Activated T-cell treated with anti-CD3 and anti-CD28 coated beads, Interleukin-2, amount 50 U/mL, for 1 hour (primary cell): ENCODE data around the gene DHPS.
"Not testable (repeated sequence)": the region's sequence is repeated elsewhere in the genome, so short reads cannot be mapped to it uniquely, and the experiment has no call there.

Experiments used
- DNase-seq: peaks from one replicate; pipeline ENCODE4 v3.0.0-alpha.2; 2020

Gene DHPS

DNA sequence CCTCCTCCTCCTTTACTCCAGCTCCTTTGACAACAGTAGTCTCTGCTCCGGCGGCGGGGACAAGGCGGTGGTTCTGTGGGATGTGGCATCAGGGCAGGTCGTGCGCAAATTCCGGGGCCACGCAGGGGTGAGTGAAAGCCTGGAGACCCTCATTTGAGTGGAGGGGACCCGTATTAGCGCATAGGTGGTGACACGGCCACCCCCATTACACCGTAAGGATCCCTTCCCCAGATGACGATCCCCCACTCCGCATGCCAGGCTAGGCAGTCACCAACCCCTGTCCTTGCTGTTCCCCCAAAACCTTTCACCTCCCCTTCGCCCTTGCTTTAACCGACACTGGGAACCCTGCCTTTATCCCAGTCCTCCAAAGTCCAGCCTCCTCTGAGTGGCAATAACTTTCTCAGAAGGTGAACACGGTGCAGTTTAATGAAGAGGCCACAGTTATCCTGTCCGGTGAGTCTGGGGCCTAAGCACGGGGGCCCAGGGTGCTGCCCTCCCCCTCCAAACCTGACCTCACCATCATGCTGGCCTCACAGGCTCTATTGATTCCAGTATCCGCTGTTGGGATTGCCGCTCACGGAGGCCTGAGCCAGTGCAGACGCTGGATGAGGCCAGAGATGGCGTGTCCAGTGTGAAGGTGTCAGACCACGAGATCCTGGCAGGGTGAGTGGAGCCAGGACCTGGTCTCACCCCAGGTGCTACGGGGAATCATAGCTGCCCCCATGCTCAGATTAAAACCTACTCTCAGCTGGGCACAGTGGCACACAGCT lies 11.3 kb downstream of the DHPS start:
- DNase-seq, result no peak

DNA sequence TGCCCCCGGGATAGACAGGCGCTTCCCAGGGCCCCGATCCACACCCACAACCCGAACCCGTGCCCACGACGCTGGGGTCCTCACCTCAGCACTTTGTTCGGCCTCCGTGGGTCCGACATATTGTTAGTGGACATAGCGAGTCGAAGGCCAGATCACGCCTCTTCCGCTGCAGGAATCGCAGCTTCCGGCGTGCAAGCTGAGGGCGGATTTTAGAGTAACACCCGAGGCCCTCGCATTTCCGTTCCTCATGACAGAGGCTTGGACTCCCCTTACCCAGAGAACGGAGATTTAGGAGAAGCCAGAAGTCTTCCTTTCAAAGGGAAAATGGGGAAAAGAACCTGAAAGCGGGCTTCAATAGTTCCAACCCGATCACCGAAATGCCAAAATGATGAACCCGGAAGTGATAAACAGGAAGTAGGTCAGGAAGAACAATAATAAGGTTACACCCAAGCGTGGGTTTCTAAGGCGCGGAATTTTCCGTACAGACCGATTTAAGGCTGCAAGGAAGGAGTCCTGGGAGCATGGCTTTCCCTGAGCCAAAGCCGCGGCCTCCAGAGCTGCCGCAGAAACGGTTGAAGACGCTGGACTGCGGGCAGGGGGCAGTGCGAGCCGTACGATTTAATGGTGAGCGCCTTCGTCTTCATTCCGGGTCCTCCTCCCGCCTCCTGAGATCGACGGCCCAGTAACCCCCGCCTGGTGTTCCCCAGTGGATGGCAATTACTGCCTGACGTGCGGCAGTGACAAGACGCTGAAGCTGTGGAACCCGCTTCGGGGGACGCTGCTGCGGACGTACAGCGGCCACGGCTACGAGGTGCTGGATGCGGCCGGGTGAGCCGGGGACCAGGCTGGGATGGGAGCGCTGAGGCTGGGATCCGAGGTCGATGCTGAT lies 12.2 kb downstream of the DHPS start:
- DNase-seq, result peak; percentile 80

DNA sequence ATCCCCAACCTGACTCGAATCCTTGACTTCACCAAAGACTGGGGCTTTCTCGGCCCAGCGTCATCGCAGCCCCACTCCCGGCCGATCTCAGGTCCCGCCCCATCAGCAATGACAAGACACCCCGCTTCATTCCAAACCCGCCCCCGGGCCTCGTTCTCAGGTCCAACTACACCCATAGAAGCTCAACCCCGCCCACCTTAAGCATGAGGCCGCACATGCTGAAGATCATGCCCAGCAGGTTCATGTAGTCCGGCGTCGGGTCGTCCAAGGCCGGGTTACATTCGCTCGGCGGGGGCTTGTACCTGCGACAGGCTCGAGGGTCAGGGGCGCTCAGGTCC lies 12.8 kb downstream of the DHPS start:
- DNase-seq, result peak; percentile 71

DNA sequence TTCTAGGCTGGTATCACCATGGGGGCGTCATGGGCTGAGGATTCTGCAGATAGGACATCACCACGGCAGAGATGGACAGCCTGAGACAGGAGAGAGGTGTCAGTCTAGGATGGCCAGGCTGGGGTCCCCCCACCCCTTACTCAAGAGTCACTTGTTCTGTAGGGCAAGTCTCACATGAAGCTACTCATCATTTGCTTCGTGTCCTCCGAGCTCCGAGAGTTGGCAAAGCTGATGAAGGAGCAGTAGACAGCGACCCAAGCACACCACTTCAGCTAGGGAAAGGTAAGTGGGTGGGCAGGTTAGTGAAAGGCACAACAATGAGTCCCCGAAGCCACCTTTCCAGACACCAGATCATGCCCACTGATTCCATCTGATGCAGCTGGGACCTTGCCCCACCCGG lies 13.3 kb downstream of the DHPS start:
- DNase-seq, result no peak

DNA sequence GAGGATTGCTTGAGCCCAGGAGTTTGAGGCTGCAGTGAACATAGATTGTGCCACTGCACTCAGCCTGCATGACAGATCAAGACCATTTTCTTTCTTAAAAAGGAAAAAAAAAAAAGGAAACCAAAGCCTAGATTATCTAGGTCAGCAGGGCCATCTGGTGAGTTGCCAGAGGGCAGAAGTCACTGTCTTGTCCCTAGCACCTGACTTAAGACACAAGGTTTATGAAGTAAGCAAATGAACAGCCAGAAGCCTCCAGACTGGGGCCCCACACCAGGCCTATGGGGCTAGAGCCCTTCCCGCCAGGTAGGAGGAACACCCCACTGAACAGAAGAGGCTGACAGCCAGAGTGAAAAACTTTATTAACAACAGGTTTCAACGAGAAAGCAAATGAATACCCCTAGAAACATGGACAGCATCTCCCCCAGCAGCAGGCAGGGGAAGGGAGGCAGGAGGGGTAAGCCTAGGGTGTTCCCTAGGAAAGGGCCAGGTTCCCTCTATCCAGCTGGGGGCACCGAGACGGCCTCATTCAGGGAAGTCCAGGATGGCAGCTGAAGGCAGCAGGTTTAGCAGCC lies 13.9 kb downstream of the DHPS start:
- no peak for DNase-seq

DNA sequence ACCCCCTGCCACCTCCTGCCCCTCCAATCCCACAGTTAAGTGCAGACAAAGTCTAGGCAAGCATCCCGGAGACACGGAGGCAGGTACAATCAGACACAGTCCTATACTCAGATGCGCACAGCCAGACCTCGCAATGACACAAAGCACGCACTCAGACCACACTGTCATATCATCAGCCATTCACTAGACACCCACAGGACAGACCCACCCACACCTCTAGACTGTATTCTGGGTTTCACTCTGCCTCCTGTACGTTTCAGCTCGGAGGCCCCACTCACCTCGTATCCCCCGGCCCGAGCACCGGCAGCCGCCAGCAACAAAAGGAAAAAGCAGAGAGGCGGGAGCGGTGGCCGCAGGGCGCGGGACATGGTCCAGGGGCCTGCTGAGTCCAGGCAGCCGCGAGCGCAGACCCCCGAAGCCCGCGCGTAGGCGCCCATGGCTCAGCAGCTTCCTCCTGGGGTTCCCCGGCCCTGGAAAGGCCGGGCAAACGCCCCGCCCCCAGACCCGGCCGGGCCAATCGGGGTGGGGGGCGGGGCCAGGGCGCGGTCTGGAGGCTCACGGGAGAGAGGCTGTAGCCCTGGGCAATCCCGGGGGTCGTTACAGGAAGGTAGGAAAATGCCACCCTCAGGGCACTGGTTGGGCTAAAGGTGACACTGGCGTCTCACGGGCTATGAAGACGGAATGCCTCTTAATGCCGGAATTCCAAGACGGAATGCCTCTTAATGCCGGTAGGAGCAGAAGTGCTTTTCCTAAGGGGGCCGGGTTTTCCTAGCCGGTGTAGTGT lies 15.2 kb downstream of the DHPS start, which contains the start of the genes MAN2B1 and WDR83:
Gene MAN2B1, minus strand, starts transcription at position 478 of the 784 bp plus-strand sequence. Its CDS starts 41 bp downstream, at position 437.
Gene WDR83, plus strand, starts transcription at position 543 of the 784 bp plus-strand sequence. CDS start 2,984 bp downstream, outside the sequence.
- DNase-seq, result peak; percentile 82

- peak; percentile 29 for DNase-seq
Observed at GRCh38 chr19:12665671-12666264, 15.9 kb downstream of the DHPS start.

- DNase-seq, result peak; percentile 51
Observed at GRCh38 chr19:12665281-12665573, 16.5 kb downstream of the DHPS start.

DNA sequence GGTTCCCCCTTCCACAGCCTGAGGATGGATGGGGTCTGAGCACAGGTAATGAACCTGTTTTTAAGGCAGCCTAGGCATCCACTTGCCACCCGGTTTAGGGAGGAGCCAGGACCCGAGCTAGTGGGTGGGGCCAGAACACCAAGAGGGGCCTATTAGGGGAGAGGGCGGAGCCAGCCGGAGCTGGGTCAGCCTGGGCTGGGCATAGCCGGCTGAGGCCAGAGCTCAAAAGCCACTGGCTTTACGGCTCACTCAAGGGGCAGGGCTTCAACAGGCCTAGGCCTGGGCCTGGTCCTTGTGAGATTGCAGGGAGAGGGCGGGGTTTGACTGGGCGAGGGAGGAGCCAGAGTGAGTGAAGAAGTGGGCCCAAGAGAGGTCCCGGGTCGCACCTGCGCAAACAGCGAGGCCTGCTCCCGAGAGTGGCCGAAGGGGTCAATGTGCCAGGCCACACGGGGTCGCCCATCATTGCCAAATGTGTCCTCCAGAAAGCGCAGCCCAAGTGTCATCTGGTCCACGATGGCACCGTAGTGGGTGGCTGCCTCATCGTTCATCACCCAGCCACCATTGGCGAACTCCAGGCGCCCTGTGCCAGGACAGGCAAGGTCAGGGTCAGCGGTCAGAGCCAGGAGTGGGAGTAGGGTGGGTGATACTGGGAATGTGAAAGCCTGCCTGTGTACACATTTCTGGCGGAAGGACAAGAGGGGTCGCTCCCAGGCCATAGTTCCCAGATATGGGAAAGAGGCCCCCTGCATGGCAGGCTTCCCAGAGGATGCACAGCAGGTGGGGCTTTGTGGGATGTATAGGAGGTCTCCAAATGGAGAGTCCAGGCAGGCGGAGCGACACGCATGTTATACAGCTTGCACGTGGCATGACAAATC lies 17.0 kb downstream of the DHPS start:
- DNase-seq, result no peak

DNA sequence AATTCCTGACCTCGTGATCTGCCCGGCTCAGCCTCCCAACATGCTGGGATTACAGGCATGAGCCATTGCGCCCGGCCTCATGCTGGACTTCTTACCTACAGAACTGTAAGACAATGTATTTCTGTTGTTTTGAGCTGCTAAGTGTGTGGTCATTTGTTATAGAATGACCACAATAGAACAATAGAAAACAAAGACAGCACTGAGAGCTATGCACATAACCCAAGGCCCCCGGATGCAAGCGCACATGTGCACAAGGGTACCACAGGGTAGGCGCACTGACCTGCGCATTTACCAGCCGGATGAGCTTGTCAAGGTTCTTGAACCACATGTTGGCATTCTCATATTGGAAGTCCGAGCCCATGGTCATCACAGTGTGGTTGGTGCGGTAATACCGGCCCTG lies 20.7 kb downstream of the DHPS start:
- DNase-seq, result no peak

DNA sequence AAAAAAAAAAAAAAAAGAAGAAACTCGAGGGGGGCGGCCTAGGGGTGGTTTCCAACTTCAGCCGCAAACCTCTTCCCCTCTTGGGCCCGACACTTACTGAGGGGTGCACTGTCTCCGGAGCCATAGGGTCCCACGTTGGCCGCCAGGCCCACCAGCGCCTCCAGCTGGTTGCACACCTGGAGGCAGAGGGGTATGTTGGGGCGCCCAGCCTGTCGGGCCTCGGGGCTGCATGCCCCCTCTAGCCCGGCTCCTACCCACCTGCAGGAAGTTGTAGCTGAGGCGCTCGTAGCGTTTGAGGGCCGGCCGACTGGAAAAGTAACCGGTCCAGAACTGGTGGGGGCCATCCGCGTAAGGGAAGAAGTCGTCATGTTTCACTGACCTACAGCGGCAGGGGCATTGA lies 23.7 kb downstream of the DHPS start:
- no peak for DNase-seq

DNA sequence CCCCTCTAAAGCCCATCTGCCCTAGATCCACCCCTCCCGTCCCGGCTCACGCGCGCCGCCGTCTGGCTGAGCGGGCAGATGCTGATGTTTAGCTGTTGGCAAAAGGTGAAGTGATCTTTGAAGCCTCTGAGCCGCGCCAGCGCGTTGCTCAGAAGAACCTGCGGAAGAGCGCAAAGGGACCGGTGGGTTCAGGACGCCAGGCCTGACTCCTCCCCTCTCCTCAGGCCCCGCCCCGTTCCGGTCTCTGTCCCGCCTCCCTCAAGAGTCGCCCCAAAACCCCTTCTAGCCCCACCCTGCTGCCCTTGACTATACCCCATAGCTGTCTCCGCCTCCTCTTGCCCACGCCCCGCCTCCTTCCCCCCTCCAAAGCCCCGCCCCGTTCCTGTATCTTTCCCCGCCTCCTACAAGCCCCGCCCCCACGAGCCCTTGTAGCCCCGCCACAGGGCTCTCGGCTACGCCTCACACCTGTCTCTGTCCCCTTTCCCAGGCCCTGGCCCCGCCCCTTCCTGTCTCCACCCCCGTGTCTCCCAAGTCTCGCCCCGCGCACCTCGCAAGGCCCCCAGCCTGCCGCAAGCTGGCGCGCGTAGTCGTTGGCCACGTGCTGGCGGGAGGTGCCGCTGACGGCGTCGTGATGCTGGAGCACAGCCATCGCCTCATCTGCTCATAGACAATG lies 24.6 kb downstream of the DHPS start:
- DNase-seq, result no peak

DNA sequence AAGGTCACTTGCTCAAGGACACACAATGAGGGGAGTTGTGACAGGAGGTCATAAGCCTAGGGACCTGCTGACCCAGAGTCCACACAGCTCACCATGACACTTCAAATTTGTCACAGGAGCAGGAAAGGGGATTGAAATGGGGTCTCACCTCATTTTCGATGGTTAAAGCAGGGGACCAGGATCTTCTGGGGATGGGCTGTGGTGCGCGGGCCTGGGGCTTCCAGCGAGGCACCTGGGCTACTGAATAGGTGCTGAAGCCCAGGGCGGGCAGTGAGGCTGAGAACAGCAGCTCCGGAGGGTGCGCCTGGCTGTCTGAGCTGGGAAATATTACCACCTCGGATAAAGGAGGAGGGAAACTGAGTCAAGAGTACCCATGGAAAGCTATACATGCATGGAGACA lies 26.1 kb downstream of the DHPS start:
- DNase-seq, result no peak

DNA sequence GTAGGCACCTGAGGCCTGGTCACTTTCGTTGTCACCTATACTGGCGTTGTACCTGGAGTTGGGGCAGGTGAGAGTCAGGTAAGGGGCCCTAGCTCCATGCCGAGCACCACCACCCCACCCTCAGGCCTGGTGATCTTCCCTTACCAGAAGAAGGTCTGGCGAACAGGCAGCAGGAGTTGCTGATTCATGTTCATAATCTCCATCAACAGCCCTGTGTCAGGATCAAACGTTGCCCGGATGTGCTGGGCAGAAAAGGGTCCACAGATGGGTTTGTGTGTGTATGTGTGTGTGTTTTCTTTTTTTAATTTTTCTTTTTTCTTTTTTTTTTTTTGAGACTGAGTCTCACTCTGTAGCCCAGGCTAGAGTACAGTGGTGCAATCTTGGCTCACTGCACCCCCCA lies 29.5 kb downstream of the DHPS start:
- DNase-seq, result no peak

- no peak for DNase-seq
Observed at GRCh38 chr19:12649941-12650340, 31.7 kb downstream of the DHPS start.

DNA sequence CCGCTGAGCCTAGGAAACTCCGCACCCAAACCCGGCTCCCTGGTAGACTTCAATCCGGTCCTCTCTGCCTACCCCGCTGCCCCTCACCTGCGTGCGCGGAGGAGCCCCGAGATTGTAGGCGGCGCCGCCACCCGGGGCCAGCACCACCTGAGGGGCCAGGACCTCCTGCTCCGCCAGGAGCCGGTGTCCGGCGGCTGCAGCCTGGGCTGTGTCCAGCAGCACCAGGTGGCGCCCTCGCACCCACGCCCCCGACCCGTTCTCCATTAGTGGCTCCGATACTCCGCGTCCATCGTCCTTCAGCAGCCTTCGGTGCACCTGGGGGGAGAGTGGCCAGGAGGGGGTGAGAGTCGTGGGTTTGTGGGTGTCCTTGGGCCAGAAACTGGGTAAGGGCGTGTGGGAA lies 33.6 kb downstream of the DHPS start:
- DNase-seq, result no peak

GRCh38 chr19:12647490-12648071 lies 34.1 kb downstream of the DHPS start:
- DNase-seq, result peak; percentile 38

DNA sequence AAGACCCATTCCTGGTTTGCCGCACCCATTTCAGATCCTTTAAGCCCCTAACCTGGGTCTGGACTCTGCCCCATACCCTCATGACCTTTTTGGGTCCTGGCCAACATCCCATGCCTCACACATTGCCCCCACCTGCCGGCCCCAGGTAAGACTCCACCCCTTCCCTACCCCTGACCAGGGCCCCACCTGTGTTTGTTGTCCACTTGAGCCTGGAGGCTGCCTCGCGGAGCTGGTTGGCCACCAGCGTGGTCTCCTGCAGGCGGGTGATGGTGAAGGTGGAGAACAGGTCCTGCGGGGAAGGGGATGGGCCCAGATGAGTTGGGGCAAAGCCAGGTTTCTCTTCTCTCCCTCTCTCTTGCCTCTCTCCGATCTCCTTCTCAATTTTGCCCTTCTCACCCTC lies 34.6 kb downstream of the DHPS start:
- DNase-seq, result no peak

- DNase-seq, result no peak
Observed at GRCh38 chr19:12646551-12646950, 35.1 kb downstream of the DHPS start.

- not testable (repeated sequence) for DNase-seq
Observed at GRCh38 chr19:12643716-12644115, 38.0 kb downstream of the DHPS start.

DNA sequence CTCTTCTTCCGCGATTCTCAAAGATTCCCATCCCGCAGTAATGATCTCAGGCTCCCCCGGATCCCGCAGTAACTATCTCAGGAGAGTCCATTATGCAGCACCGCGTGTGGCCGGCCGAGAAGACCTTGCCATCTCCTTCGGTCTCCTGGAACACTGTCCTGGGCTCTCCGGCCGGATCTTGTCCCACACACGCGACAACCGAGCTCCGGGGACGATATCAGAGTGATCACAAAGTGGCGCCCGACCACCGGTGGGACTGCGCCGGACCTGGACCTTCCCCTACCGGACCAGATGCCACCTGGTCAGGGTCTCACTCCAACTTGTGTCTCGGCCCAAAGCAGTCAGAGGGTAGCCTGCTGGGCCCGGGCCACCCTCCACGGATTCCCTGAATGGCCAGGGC lies 39.2 kb downstream of the DHPS start:
- no peak for DNase-seq
